Measurements from ENCODE around the gene A3GALT2.
A peak's percentile ranks its signal among the peaks of the same experiment; 100 is the strongest.

The A3GALT2 gene

DNA sequence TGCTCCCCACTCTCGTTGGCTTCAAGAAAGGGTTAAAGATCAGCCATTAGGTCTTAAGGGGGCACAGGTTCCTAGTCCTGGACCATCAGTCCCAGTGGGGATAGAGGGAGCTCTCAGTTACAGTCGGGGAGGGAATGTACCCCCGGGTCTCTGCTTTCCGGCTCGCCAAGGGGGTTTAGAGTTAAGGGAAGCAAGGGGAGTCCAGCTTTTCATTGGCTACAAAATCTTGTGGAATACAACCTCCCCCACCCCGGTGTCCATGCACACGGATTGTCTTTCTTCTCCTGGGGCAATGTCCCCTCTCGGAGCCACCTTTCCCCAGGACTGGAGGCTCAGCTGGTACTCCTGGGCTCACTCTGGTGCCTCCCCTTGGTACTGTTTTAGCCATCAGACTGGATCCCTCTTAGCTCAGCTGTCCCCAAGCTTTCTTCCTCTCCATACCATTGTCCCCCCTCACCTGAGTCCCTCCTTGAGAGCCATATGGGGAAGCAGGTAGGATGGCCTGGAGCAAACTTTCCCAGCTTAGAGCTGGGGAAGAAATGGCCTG lies at the start of gene A3GALT2:
A3GALT2 (minus strand) TSS at position 480 of the 547 bp plus-strand sequence; CDS start at position 480, 0 bp downstream.
- DNase-seq (ENCODE audit: low read depth), result no peak
- TF ChIP-seq, protein P1, sequence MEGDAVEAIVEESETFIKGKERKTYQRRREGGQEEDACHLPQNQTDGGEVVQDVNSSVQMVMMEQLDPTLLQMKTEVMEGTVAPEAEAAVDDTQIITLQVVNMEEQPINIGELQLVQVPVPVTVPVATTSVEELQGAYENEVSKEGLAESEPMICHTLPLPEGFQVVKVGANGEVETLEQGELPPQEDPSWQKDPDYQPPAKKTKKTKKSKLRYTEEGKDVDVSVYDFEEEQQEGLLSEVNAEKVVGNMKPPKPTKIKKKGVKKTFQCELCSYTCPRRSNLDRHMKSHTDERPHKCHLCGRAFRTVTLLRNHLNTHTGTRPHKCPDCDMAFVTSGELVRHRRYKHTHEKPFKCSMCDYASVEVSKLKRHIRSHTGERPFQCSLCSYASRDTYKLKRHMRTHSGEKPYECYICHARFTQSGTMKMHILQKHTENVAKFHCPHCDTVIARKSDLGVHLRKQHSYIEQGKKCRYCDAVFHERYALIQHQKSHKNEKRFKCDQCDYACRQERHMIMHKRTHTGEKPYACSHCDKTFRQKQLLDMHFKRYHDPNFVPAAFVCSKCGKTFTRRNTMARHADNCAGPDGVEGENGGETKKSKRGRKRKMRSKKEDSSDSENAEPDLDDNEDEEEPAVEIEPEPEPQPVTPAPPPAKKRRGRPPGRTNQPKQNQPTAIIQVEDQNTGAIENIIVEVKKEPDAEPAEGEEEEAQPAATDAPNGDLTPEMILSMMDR (conservative IDR thresholded peaks at IDR 0.05; ENCODE audit: control insufficient read depth, insufficient read depth, low read depth, low read length), result no peak

DNA sequence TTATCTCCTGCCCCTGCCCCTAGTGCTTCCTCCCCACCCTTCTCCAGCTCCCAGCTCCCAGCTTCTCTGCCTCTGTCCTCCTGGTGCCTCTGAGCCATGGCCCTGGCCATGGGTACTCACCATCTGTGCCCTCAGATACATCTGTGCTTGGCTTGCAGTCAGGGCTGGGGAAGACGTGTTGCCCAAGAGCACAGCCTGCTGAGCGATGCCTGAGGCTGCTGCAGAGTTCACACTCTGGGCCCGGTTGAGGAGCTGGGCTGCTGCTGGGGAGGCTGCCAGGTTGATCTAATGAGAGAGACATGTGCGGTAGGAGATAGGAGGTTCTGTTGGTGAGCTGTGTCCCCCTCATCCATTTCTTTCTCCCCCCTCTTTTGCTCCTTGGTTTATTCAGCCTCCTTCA lies 49.4 kb upstream of the A3GALT2 start:
- H3K4me3 ChIP-seq (ENCODE audit: control insufficient read depth, low read depth, low read length), result no peak overlapping the region
- peak; percentile 71 for DNase-seq (ENCODE audit: low read depth)
- TF ChIP-seq, protein P1 (conservative IDR thresholded peaks at IDR 0.05; ENCODE audit: control insufficient read depth, insufficient read depth, low read depth, low read length), result no peak

More for the DNA sequence above, at the start of gene A3GALT2:
- no peak within 1 kb of the TSS for H3K4me3 ChIP-seq (ENCODE audit: control insufficient read depth, low read depth, low read length)

DNA sequence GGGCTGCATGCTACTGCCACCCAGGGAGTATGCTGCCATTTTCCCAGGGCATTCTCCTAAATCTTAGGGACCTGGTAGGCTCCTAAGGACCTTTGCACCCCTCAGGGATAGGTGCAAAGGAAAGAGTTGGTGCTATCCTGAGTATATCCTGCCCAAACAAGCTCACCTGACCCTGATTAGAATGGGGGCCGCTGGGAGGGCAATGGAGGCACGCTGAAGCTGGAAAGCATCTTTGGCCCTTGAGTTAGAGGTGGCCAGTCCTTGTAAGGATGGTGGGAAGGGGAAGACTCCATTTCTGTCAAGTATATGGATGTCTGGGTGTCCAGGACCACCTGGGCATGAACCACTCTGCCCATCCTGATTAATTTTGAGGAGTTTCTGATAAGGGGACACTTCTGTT lies 48.9 kb upstream of the A3GALT2 start:
- no peak overlapping the region for H3K4me3 ChIP-seq (ENCODE audit: control insufficient read depth, low read depth, low read length)
- no peak for DNase-seq (ENCODE audit: low read depth)
- TF ChIP-seq, protein P1 (conservative IDR thresholded peaks at IDR 0.05; ENCODE audit: control insufficient read depth, insufficient read depth, low read depth, low read length), result no peak

DNA sequence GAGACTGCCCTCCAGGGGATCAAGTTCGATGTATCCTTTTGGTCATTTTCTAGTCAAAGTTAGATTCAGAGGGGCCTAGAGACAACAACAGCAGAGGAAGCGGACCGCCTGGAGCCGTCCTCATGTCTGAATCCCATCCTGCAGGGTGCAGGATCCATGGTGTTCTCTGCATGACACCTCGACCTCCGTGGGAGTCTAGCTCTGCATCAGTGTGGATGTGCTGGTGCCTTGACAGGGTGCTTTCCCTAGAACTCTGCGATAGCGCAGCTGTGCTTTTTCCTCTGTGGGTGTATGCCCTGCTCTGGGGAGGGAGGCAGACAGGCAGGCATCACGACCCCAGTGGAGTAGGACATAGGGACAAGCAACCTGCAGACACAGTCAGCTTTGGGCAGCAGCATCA lies 48.2 kb upstream of the A3GALT2 start:
- TF ChIP-seq, protein P1 (conservative IDR thresholded peaks at IDR 0.05; ENCODE audit: control insufficient read depth, insufficient read depth, low read depth, low read length), result no peak
- H3K4me3 ChIP-seq (ENCODE audit: control insufficient read depth, low read depth, low read length), result no peak overlapping the region
- DNase-seq (ENCODE audit: low read depth), result no peak

DNA sequence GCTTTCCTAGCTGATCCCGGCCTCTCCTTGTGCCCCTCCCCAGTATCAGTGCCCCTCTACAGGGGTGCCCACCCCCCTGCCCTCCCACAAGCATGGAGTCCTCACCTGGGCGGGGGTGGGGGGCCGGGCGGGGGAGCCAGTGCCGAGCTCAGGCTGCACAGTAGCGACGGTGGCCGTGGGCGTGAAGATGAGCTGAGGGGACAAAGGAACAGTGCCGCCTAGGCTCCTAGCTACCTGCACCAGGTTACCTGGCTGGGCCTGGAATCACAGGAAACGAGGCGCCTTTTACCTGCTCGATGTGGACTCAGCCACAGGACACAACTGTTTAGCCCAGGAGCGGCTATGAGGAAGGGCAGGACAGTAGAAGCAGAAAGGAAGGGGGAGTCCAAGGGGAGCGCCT lies 47.5 kb upstream of the A3GALT2 start:
- no peak overlapping the region for H3K4me3 ChIP-seq (ENCODE audit: control insufficient read depth, low read depth, low read length)
- TF ChIP-seq, protein P1 (conservative IDR thresholded peaks at IDR 0.05; ENCODE audit: control insufficient read depth, insufficient read depth, low read depth, low read length), result no peak
- DNase-seq (ENCODE audit: low read depth), result no peak

DNA sequence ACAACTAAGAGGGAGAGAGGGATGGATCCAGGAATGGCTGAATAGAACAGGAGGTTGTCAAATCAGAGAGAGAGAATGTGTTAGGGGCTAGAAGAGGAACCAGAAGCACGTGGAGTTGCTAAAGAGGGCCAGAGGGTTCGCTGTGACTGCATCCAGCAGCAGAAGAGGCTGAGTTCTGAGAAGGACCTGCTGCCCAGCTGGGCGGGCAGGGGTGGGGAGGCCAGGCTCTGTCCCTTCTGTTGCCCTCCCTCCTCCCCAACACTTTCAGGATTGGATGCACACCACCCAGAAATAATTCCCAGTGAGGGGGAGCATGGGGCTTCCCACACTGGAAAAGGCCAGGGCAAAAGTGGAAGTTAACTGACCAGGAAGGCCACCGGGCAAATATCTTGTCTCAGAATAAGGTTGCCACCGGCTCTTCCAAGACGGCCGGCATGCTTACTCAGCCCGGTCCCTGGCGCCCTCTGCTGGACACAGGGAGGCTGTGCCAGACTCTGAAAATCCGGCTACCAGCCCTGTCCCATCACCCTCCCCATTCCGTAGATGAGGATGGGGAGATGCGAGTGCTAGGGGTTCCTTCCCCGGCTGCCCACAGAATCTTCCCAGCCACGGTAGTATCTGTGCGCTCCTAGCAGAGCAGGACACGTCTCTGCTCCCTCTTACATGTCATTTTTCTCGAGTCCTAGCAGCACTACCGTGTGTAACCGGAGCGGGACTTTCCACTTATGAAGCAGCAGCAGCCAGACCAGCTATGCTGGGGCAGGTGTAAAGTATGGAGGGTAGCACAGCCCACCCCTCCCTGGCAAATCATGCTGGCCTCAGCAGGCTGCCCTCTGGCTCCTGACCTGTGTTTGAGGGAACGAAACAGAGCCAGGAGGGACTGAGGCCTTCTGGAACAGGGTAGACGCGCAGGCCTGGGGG lies 46.8 kb upstream of the A3GALT2 start:
- TF ChIP-seq, protein P1 (conservative IDR thresholded peaks at IDR 0.05; ENCODE audit: control insufficient read depth, insufficient read depth, low read depth, low read length), result peak; percentile 96
- H3K4me3 ChIP-seq (ENCODE audit: control insufficient read depth, low read depth, low read length), result no peak overlapping the region
- peak; percentile 78 for DNase-seq (ENCODE audit: low read depth)

Data from fibroblast of mammary gland (primary cell).